KMS-11 (cell line): ENCODE results near the gene CREM.

ENCODE experiments used
- H2AFZ ChIP-seq: fragments of 200-600 bp; sonication (generic); 2 replicates; pipeline ENCODE4 v1.6.1; 2016; ENCODE audit warnings: antibody characterized with exemption, mixed run types, low read depth
- H3K27ac ChIP-seq: fragments of 200-600 bp; sonication (generic); 2 replicates; pipeline ENCODE4 v1.6.1; 2016; ENCODE audit warnings: mild to moderate bottlenecking, mixed run types
- H3K27me3 ChIP-seq: fragments of 200-600 bp; sonication (generic); 2 replicates; pipeline ENCODE4 v1.6.1; 2017; ENCODE audit warnings: mild to moderate bottlenecking, low read depth, mixed run types, moderate library complexity; ENCODE audit not compliant: insufficient read depth
- H3K36me3 ChIP-seq: fragments of 200-600 bp; sonication (generic); 2 replicates; pipeline ENCODE4 v1.6.1; 2017; ENCODE audit warnings: mild to moderate bottlenecking, mixed run types; ENCODE audit not compliant: insufficient read depth
- H3K4me1 ChIP-seq: fragments of 200-600 bp; sonication (generic); 2 replicates; pipeline ENCODE4 v1.6.1; 2016; ENCODE audit warnings: mild to moderate bottlenecking, low read depth, mixed run types; ENCODE audit not compliant: poor library complexity, severe bottlenecking
- H3K4me2 ChIP-seq: fragments of 200-600 bp; sonication (generic); 2 replicates; pipeline ENCODE4 v1.7.0; 2016; ENCODE audit warnings: mild to moderate bottlenecking, mixed run types
- H3K4me3 ChIP-seq: fragments of 200-600 bp; sonication (generic); IDR thresholded peaks from 2 replicates; pipeline ENCODE4 v1.6.1; 2017; ENCODE audit warnings: low read depth, low read length, mixed read lengths; ENCODE audit not compliant: insufficient read depth
- H3K79me2 ChIP-seq: fragments of 200-600 bp; sonication (generic); 2 replicates; pipeline ENCODE4 v1.6.1; 2016; ENCODE audit warnings: low read depth, mixed run types; ENCODE audit not compliant: insufficient read depth
- H3K9ac ChIP-seq: fragments of 200-600 bp; sonication (generic); 2 replicates; pipeline ENCODE4 v1.6.1; 2016; ENCODE audit warnings: mild to moderate bottlenecking, mixed run types
- H4K20me1 ChIP-seq: fragments of 200-600 bp; sonication (generic); 2 replicates; pipeline ENCODE4 v1.6.1; 2016; ENCODE audit warnings: mild to moderate bottlenecking, mixed run types; ENCODE audit not compliant: insufficient read depth
- CTCF ChIP-seq: fragments of 200-600 bp; sonication (generic); conservative IDR thresholded peaks from 2 replicates; pipeline ENCODE4 v1.6.1; 2017; ENCODE audit warnings: low read depth, mild to moderate bottlenecking, antibody characterized with exemption, low read length, moderate library complexity, mixed read lengths

The CREM gene

GRCh38 chr10:35219891-35220890, 93.5 kb downstream of the CREM start:
- no peak overlapping the region for H3K27ac ChIP-seq
- no peak for TF ChIP-seq CTCF
- no peak overlapping the region for H3K4me2 ChIP-seq
- no peak overlapping the region for H3K4me3 ChIP-seq
- no peaks in the 10 kb centered on the region for H4K20me1 ChIP-seq
- H3K4me1 ChIP-seq: peaks cover 3% of the 10 kb centered on the region
- no peak overlapping the region for H2AFZ ChIP-seq
- no peaks in the 10 kb centered on the region for H3K36me3 ChIP-seq
- H3K79me2 ChIP-seq: no peaks in the 10 kb centered on the region
- no peak overlapping the region for H3K9ac ChIP-seq
- H3K27me3 ChIP-seq: no peaks in the 10 kb centered on the region

GRCh38 chr10:35223016-35223415, 96.4 kb downstream of the CREM start:
- H3K4me2 ChIP-seq: no peak overlapping the region
- no peaks in the 10 kb centered on the region for H4K20me1 ChIP-seq
- H3K27me3 ChIP-seq: no peaks in the 10 kb centered on the region
- H3K4me1 ChIP-seq: peaks cover 3% of the 10 kb centered on the region
- no peak overlapping the region for H3K9ac ChIP-seq
- TF ChIP-seq CTCF: no peak
- H3K27ac ChIP-seq: no peak overlapping the region
- H3K36me3 ChIP-seq: no peaks in the 10 kb centered on the region
- no peak overlapping the region for H3K4me3 ChIP-seq
- H3K79me2 ChIP-seq: no peaks in the 10 kb centered on the region
- H2AFZ ChIP-seq: no peak overlapping the region

- no peak for TF ChIP-seq CTCF
- no peak overlapping the region for H2AFZ ChIP-seq
- H3K79me2 ChIP-seq: no peaks in the 10 kb centered on the region
- no peak overlapping the region for H3K27ac ChIP-seq
- no peaks in the 10 kb centered on the region for H3K27me3 ChIP-seq
- no peaks in the 10 kb centered on the region for H3K36me3 ChIP-seq
- H3K4me2 ChIP-seq: no peak overlapping the region
- no peaks in the 10 kb centered on the region for H3K4me1 ChIP-seq
- H3K4me3 ChIP-seq: no peak overlapping the region
- H3K9ac ChIP-seq: no peak overlapping the region
- H4K20me1 ChIP-seq: no peaks in the 10 kb centered on the region
These were observed 97.5 kb downstream of the CREM start for GRCh38 chr10:35224045-35224740.

- H3K79me2 ChIP-seq: no peaks in the 10 kb centered on the region
- no peak overlapping the region for H3K27ac ChIP-seq
- no peak for TF ChIP-seq CTCF
- no peaks in the 10 kb centered on the region for H4K20me1 ChIP-seq
- H3K4me3 ChIP-seq: no peak overlapping the region
- H3K4me1 ChIP-seq: no peaks in the 10 kb centered on the region
- no peaks in the 10 kb centered on the region for H3K36me3 ChIP-seq
- no peak overlapping the region for H2AFZ ChIP-seq
- H3K27me3 ChIP-seq: no peaks in the 10 kb centered on the region
- no peak overlapping the region for H3K9ac ChIP-seq
- H3K4me2 ChIP-seq: no peak overlapping the region
These were observed 98.6 kb downstream of the CREM start for GRCh38 chr10:35225204-35225603.
